Tibial nerve (tissue), 4 donors: ENCODE data around the gene ACP4. TPM values are rescaled to one million over a fixed set of nuclear protein-coding genes. Genes with fewer than 3 reads are reported as not detected.

Experiments used
- DNase-seq, 2 donors: peaks; one replicate each; pipeline ENCODE4 v3.0.0-alpha.2; 2019; ENCODE audit warnings: low spot score in 2 of 2
- H3K27ac ChIP-seq, 4 donors: fragments of 200-600 bp; sonication (generic) in 3 of 4; one replicate each; pipeline ENCODE4 v1.5.1; 2017 to 2019; ENCODE audit warnings: mild to moderate bottlenecking in 1 of 4
- H3K27me3 ChIP-seq, 2 donors: fragments of 200-600 bp; sonication (generic) in 1 of 2; one replicate each; pipeline versions ENCODE4 v1.5.1 to v1.6.0; 2017 to 2019
- H3K36me3 ChIP-seq, 3 donors: fragments of 200-600 bp; sonication (generic); one replicate each; pipeline ENCODE4 v1.5.1; 2018 to 2019
- H3K4me1 ChIP-seq, 4 donors: fragments of 200-600 bp; sonication (generic) in 3 of 4; one replicate each; pipeline ENCODE4 v1.5.1; 2017 to 2019
- H3K4me3 ChIP-seq, 4 donors: fragments of 200-600 bp; sonication (generic) in 3 of 4; one replicate each; pipeline ENCODE4 v1.5.1; 2017 to 2019; ENCODE audit warnings: mild to moderate bottlenecking in 1 of 4, moderate library complexity in 1 of 4
- H3K9me3 ChIP-seq, 4 donors: fragments of 200-600 bp; sonication (generic) in 3 of 4; one replicate each; pipeline ENCODE4 v1.5.1; 2017 to 2019
- CTCF ChIP-seq, 5 experiments: fragments of 200-600 bp in 3 of 5; fragments of 450-650 bp in 2 of 5; sonication (generic) in 3 of 5; IDR thresholded peaks; one replicate each; pipeline ENCODE4 v1.5.1; 2016 to 2019; ENCODE audit warnings: antibody characterized with exemption in 5 of 5, mild to moderate bottlenecking in 3 of 5, moderate library complexity in 2 of 5
- EP300 ChIP-seq, 2 donors: sonication (generic); formaldehyde crosslinking; IDR thresholded peaks; one replicate each; pipeline ENCODE4 v1.6.1; 2017; ENCODE audit warnings: antibody characterized with exemption in 2 of 2, mild to moderate bottlenecking in 1 of 2
- POLR2A ChIP-seq, 2 donors: fragments of 450-650 bp; IDR thresholded peaks; one replicate each; pipeline ENCODE4 v1.6.1; 2017; ENCODE audit warnings: antibody characterized with exemption in 2 of 2, mild to moderate bottlenecking in 2 of 2, moderate library complexity in 2 of 2
- WGBS, 2 donors: methylation state at CpG; one replicate each; pipeline ENCODE4 v1.1.5; 2018; 5-methylcytosine and 5-hydroxymethylcytosine counted together
- total RNA-seq, 4 donors: library from RNA; depleted of rRNA; stranded (reverse); fragments of >200 nt; gene quantifications; one replicate each; pipeline ENCODE4 v1.1.0, GENCODE V29; 2016

ACP4 gene
- total RNA-seq, 4 donors from 2014 or later, result not detected

- peaks cover 0 to 89% of the 10 kb centered on the region in 2 donors for H3K27me3 ChIP-seq
- TF ChIP-seq POLR2A (IDR thresholded peaks at IDR 0.05) (no peak), CTCF (IDR thresholded peaks at IDR 0.05) (no peak), EP300 (IDR thresholded peaks at IDR 0.05) (no peak)
- no peak for DNase-seq
- H3K4me3 ChIP-seq, result no peak overlapping the region
- peaks cover 0 to 20% (median 2%) of the 10 kb centered on the region in 4 donors for H3K4me1 ChIP-seq
- no peaks in the 10 kb centered on the region for H3K9me3 ChIP-seq
- no peak overlapping the region for H3K27ac ChIP-seq
- H3K36me3 ChIP-seq, result no peaks in the 10 kb centered on the region
- 5 to 9% methylated on average over 13 to 15 of the region's 15 CpGs for WGBS, 2 donors
Measured at GRCh38 chr19:50820086-50820485, 29.9 kb downstream of the ACP4 start.

DNA sequence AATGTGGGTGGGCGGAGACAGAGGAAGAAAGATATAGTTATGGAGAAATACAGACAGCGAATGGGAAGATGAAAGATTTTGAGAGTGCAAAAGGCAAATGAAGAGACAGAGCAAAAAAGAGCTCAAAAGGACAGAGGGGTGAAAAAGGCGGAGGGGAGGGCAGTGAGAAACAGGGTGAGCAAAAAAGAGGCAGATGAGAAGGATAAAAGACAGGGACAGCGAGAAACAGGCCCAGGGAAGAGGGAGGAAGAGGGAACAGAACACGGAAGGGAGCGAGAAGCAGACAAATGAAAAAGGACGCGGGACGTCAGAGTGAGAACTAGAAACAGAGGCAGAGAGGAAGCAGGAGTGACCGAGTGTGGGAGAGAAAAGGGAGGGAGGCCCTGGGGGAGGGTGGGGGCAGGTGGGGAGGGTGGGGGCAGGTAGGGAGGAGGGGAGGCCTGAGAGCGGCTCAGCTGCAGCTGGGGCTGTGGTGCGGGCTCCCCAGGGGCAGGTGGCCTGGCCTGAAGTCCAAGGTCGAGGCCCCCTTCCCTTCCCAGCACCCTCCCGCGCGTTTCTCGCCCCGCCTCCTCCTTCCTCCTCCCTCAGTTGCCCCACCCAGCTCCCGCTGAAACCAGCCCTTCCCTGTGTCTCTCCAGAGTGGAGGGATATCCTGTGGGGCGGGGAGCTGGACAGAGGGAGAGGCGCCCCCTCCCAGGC lies 30.5 kb downstream of the ACP4 start:
- Histone ChIP-seq H3K4me3 (no peak overlapping the region), H3K36me3 (no peaks in the 10 kb centered on the region), H3K27ac (no peak overlapping the region), H3K4me1 (peaks cover 0 to 20% (median 2%) of the 10 kb centered on the region in 4 donors), H3K9me3 (no peaks in the 10 kb centered on the region), H3K27me3 (peaks cover 0 to 83% of the 10 kb centered on the region in 2 donors)
- DNase-seq, result no peak
- WGBS, 2 donors, result 4 to 5% methylated on average over 20 to 21 of the region's 21 CpGs
- TF ChIP-seq CTCF (IDR thresholded peaks at IDR 0.05) (no peak), EP300 (IDR thresholded peaks at IDR 0.05) (no peak), POLR2A (IDR thresholded peaks at IDR 0.05) (no peak)

DNA sequence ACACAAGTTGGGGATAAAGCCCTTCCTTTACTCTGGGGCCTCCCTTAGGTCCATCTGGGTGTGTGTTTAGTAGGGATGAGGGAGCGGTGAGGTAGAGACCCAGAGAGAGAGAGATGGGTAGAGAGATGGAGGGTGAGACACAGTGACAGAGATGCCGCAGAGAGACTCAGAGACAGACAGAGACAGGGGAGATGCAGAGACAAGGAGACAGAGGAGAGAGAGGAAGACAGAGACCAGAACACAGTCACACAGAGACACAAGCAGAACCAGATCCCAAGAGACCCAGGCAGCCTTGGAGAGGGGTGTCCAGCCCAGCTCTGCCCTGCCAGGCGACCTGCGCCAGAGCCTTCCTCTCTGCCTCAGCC lies 31.0 kb downstream of the ACP4 start:
- DNase-seq, result no peak
- Histone ChIP-seq H3K27ac (no peak overlapping the region), H3K36me3 (no peaks in the 10 kb centered on the region), H3K9me3 (no peaks in the 10 kb centered on the region), H3K4me1 (peaks cover 0 to 20% (median 2%) of the 10 kb centered on the region in 4 donors), H3K4me3 (no peak overlapping the region), H3K27me3 (peaks cover 0 to 78% of the 10 kb centered on the region in 2 donors)
- 66 to 72% methylated on average over 4 of the region's 4 CpGs for WGBS, 2 donors
- TF ChIP-seq EP300 (IDR thresholded peaks at IDR 0.05), result no peak
- TF ChIP-seq POLR2A (IDR thresholded peaks at IDR 0.05), result no peak
- no peak for TF ChIP-seq CTCF (IDR thresholded peaks at IDR 0.05)

GRCh38 chr19:50821622-50822021 lies 31.4 kb downstream of the ACP4 start:
- peaks cover 0 to 74% of the 10 kb centered on the region in 2 donors for H3K27me3 ChIP-seq
- no peak overlapping the region for H3K4me3 ChIP-seq
- DNase-seq, result no peak
- H3K27ac ChIP-seq, result no peak overlapping the region
- no peaks in the 10 kb centered on the region for H3K36me3 ChIP-seq
- peaks cover 0 to 20% (median 2%) of the 10 kb centered on the region in 4 donors for H3K4me1 ChIP-seq
- 55 to 62% methylated on average over 1 to 8 of the region's 8 CpGs for WGBS, 2 donors
- peaks cover 0 to 1% (median 0%) of the 10 kb centered on the region in 4 donors for H3K9me3 ChIP-seq
- TF ChIP-seq CTCF (IDR thresholded peaks at IDR 0.05) (no peak), EP300 (IDR thresholded peaks at IDR 0.05) (no peak), POLR2A (IDR thresholded peaks at IDR 0.05) (no peak)

DNA sequence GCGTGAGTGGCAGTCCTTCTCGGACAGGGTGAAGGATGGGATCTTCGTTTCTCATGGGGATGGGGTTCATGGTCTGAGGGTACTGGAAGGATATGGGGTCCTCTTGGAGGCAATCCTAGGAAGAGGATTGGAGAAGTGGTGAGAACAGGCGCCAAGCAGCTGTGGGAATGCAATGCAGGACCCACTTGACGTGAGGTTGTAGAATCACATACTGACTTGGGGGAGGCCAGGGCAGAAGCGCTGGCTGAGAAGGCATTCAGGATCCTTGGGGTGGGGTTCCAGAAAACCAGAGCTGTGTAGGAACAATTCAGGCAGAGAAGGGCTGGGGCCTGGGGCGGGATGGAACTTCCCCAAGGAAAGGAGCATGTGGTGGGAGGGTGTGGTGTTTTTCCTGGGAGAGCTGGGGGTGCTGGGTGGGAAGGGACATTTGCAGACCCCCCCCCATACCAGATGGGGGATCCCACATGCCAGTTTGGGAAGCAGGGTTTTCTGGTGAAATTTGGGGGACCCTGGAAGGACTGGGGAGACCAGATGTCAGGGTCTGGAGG lies 32.5 kb downstream of the ACP4 start:
- TF ChIP-seq CTCF (IDR thresholded peaks at IDR 0.05), result no peak
- TF ChIP-seq EP300 (IDR thresholded peaks at IDR 0.05), result no peak
- no peak for TF ChIP-seq POLR2A (IDR thresholded peaks at IDR 0.05)
- H3K9me3 ChIP-seq, result peaks cover 0 to 9% (median 0%) of the 10 kb centered on the region in 4 donors
- H3K27me3 ChIP-seq, result peaks cover 0 to 64% of the 10 kb centered on the region in 2 donors
- peaks cover 0 to 20% (median 2%) of the 10 kb centered on the region in 4 donors for H3K4me1 ChIP-seq
- no peaks in the 10 kb centered on the region for H3K36me3 ChIP-seq
- no peak for DNase-seq
- WGBS, 2 donors, result 68 to 75% methylated on average over 7 of the region's 7 CpGs
- H3K27ac ChIP-seq, result no peak overlapping the region
- no peak overlapping the region for H3K4me3 ChIP-seq
